Gastrocnemius medialis (tissue), 4 donors: ENCODE data around the gene DIPK1B. TPM values are rescaled to one million over a fixed set of nuclear protein-coding genes. Genes with fewer than 3 reads are reported as not detected.
A peak's percentile ranks its signal among the peaks of the same experiment; 100 is the strongest.

ENCODE experiments used
- ATAC-seq, 2 donors: fragments of 150-250 bp; one replicate each; pipeline ENCODE4 v1.9.1; 2016
- DNase-seq, 2 donors: peaks; one replicate each; pipeline ENCODE4 v3.0.0-alpha.2; 2019
- H3K27ac ChIP-seq, 4 donors: fragments of 200-600 bp; sonication (generic); 1 replicate in 1 of 4; 2 replicates in 3 of 4; pipeline ENCODE4 v1.5.1; 2016 to 2018; ENCODE audit warnings: mild to moderate bottlenecking in 2 of 4, moderate library complexity in 1 of 4
- H3K27me3 ChIP-seq, 3 donors: fragments of 200-600 bp; sonication (generic) in 2 of 3; 1 replicate in 1 of 3; 2 replicates in 2 of 3; pipeline versions ENCODE4 v1.5.1 to v1.6.0; 2016 to 2019; ENCODE audit warnings: mild to moderate bottlenecking in 1 of 3, moderate library complexity in 1 of 3
- H3K36me3 ChIP-seq, 2 donors: fragments of 200-600 bp; sonication (generic) in 1 of 2; one replicate each; pipeline ENCODE4 v1.5.1; 2017 to 2018
- H3K4me1 ChIP-seq, 2 donors: fragments of 200-600 bp; sonication (generic) in 1 of 2; one replicate each; pipeline ENCODE4 v1.5.1; 2016 to 2017; ENCODE audit warnings: mild to moderate bottlenecking in 2 of 2
- H3K4me3 ChIP-seq, 4 donors: fragments of 200-600 bp; sonication (generic) in 3 of 4; 1 replicate in 1 of 4; 2 replicates in 3 of 4; pipeline ENCODE4 v1.5.1; 2016 to 2019; ENCODE audit warnings: mild to moderate bottlenecking in 2 of 4
- H3K9me3 ChIP-seq, 3 donors: fragments of 200-600 bp; sonication (generic) in 2 of 3; 1 replicate in 1 of 3; 2 replicates in 2 of 3; pipeline ENCODE4 v1.5.1; 2016 to 2019
- CTCF ChIP-seq, 5 experiments: fragments of 450-650 bp in 3 of 5; fragments of 200-600 bp in 2 of 5; sonication (generic) in 2 of 5; IDR thresholded peaks in 4 of 5; conservative IDR thresholded peaks in 1 of 5; 1 replicate in 4 of 5; 2 replicates in 1 of 5; pipeline ENCODE4 v1.5.1; 2016 to 2019; ENCODE audit warnings: antibody characterized with exemption in 5 of 5, mild to moderate bottlenecking in 3 of 5, moderate library complexity in 3 of 5
- POLR2A ChIP-seq, 2 donors: fragments of 450-650 bp; IDR thresholded peaks; one replicate each; pipeline ENCODE4 v1.6.1; 2017; ENCODE audit warnings: antibody characterized with exemption in 2 of 2, mild to moderate bottlenecking in 2 of 2, moderate library complexity in 2 of 2
- in situ Hi-C, 4 donors: fragments of 200-750 bp; cut with MboI; loops; one replicate each; pipeline versions ENCODE4 v1.15.0 to v1.8.0; 2017; ENCODE audit warnings: low sequenced_read_pairs in 4 of 4
- intact Hi-C: fragments of 100-400 bp; cut with DNase I; formaldehyde crosslinking; loops from one replicate; pipeline ENCODE4 v1.15.1; 2023; ENCODE audit warnings: low total_unique reads
- total RNA-seq, 4 donors: library from RNA; depleted of rRNA; stranded (reverse); fragments of >200 nt; gene quantifications; one replicate each; pipeline versions ENCODE4 v1.1.0 to v1.2.3, GENCODE V29; 2016

DIPK1B gene
- total RNA-seq, 4 donors from 2014 or later: 1.8 to 4.6 (median 3.8) TPM

- Histone ChIP-seq H3K27me3 (no peaks in the 10 kb centered on the region), H3K4me3 (no peak overlapping the region), H3K27ac (peak overlapping the region; percentile 88 to 96 (median 94)), H3K9me3 (no peaks in the 10 kb centered on the region), H3K4me1 (peaks cover 37 to 49% of the 10 kb centered on the region in 2 donors), H3K36me3 (no peaks in the 10 kb centered on the region)
- intact Hi-C loops: loop anchor here (5.0 kb wide), 1 partner anchor 254 kb away; the partner anchor contains the start of gene FBXW5
- TF ChIP-seq CTCF (IDR thresholded peaks at IDR 0.05 in 4 of 5, conservative IDR thresholded peaks at IDR 0.05 in 1 of 5) (no peak), POLR2A (IDR thresholded peaks at IDR 0.05) (no peak)
- ATAC-seq (no peak), DNase-seq (no peak)
- in situ Hi-C loops: no loop called here
Observed at GRCh38 chr9:136688274-136689107, 23.9 kb upstream of the DIPK1B start.

- H3K9me3 ChIP-seq: no peaks in the 10 kb centered on the region
- TF ChIP-seq POLR2A (IDR thresholded peaks at IDR 0.05) (no peak), CTCF (IDR thresholded peaks at IDR 0.05 in 4 of 5, conservative IDR thresholded peaks at IDR 0.05 in 1 of 5) (no peak)
- no peaks in the 10 kb centered on the region for H3K27me3 ChIP-seq
- H3K4me3 ChIP-seq: no peak overlapping the region
- no peaks in the 10 kb centered on the region for H3K36me3 ChIP-seq
- ATAC-seq (no peak), DNase-seq (no peak)
- H3K4me1 ChIP-seq: peaks cover 39 to 54% of the 10 kb centered on the region in 2 donors
- peak overlapping the region; percentile 88 to 96 (median 94) for H3K27ac ChIP-seq
- intact Hi-C loops: loop anchor here (5.0 kb wide), 1 partner anchor 253 kb away; the partner anchor contains the start of gene FBXW5
- in situ Hi-C loops: no loop called here
Observed at GRCh38 chr9:136689108-136689460, 23.3 kb upstream of the DIPK1B start.

- no peaks in the 10 kb centered on the region for H3K27me3 ChIP-seq
- peaks cover 38 to 51% of the 10 kb centered on the region in 2 donors for H3K4me1 ChIP-seq
- intact Hi-C loops: loop anchor here (2.0 to 5.0 kb wide), 3 partner anchors 48 to 733 kb away; partner anchors contain the start of gene NOTCH1
- in situ Hi-C loops: no loop called here
- H3K4me3 ChIP-seq: no peak overlapping the region
- peak overlapping the region; percentile 88 to 96 (median 94) for H3K27ac ChIP-seq
- H3K9me3 ChIP-seq: no peaks in the 10 kb centered on the region
- TF ChIP-seq POLR2A (IDR thresholded peaks at IDR 0.05): peak; percentile 48 to 62
- no peak for TF ChIP-seq CTCF (IDR thresholded peaks at IDR 0.05 in 4 of 5, conservative IDR thresholded peaks at IDR 0.05 in 1 of 5)
- H3K36me3 ChIP-seq: no peaks in the 10 kb centered on the region
- ATAC-seq (peak; percentile 37 to 40), DNase-seq (peak; percentile 76 to 96)
Observed at GRCh38 chr9:136690104-136690805, 22.1 kb upstream of the DIPK1B start.

- Histone ChIP-seq H3K4me1 (peaks cover 32 to 45% of the 10 kb centered on the region in 2 donors), H3K27me3 (peaks cover 0 to 4% (median 0%) of the 10 kb centered on the region in 3 donors), H3K4me3 (no peak overlapping the region), H3K36me3 (no peaks in the 10 kb centered on the region), H3K27ac (peak overlapping the region; percentile 88 to 96 (median 94)), H3K9me3 (no peaks in the 10 kb centered on the region)
- ATAC-seq (peak; percentile 41 to 45), DNase-seq (peak; percentile 64 to 91)
- TF ChIP-seq POLR2A (IDR thresholded peaks at IDR 0.05) (no peak), CTCF (IDR thresholded peaks at IDR 0.05 in 4 of 5, conservative IDR thresholded peaks at IDR 0.05 in 1 of 5) (no peak)
- intact Hi-C loops (loop anchor here (2.0 to 5.0 kb wide), 3 partner anchors 49 to 734 kb away; partner anchors contain the start of gene NOTCH1), in situ Hi-C loops (no loop called here)
Observed at GRCh38 chr9:136690806-136691261, 21.5 kb upstream of the DIPK1B start.
